ENCODE results near the gene MRPL16. TPM values are rescaled to one million over a fixed set of nuclear protein-coding genes. Genes with fewer than 3 reads are reported as not detected.

MRPL16 gene
- total and polyA plus RNA-seq, 5 donors: 53.7 to 150 (median 70.7) TPM

DNA sequence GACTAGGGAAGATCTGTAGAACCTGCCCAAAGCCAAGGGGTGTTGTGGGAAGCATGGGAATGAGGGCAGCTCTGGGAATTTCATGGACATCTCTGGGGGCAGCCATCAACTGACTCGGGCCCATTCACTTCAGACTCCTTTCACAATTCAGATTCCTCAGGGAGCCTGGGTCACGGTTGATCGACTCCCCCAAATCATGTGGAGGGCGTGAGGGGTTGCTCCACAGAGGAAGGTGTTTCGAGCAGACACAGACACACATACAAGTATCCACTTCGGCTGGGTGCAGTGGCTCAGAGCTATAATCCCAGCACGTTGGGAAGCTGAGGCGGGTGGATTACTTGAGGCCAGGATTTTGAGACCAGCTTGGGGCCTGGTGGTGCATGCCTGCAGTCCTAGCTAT lies 39.7 kb downstream of the MRPL16 start:
- ATAC-seq: no peak
- H3K27me3 ChIP-seq (ENCODE audit: control insufficient read depth, insufficient read depth): no peaks in the 10 kb centered on the region
- H3K27ac ChIP-seq (ENCODE audit: low read length): no peak overlapping the region
- no peak for DNase-seq
- H3K9me3 ChIP-seq (ENCODE audit: control insufficient read depth, low read length): no peaks in the 10 kb centered on the region
- peaks cover 25% of the 10 kb centered on the region for H3K4me1 ChIP-seq (ENCODE audit: control insufficient read depth, insufficient read depth, low read length)
- intact Hi-C loops (cut with DNase I): no loop called here
- H3K4me3 ChIP-seq (ENCODE audit: low read length): no peak overlapping the region
- 94% methylated on average over 8 of the region's 8 CpGs for WGBS

DNA sequence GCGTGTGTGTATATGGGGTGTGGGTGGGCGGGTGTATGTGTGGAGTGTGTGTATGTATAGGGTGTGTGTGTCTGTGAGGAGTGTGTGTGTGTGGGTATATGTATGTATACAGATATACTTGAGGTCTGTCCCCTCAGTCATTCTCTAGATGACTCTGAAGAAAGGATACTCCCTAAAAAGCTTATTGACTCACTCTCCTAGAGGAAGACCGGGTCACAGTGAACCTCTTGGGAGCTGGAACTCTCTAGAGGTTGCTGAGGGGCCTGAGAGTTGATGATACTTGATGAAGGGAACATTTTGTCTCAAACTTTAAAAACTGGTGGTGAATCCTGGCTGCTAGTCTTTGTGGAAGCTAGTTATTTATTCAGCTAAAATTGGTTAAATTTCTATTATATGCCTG lies 40.3 kb downstream of the MRPL16 start:
- 83% methylated on average over 3 of the region's 3 CpGs for WGBS
- Histone ChIP-seq H3K4me1 (ENCODE audit: control insufficient read depth, insufficient read depth, low read length) (peaks cover 26% of the 10 kb centered on the region), H3K4me3 (ENCODE audit: low read length) (no peak overlapping the region), H3K9me3 (ENCODE audit: control insufficient read depth, low read length) (no peaks in the 10 kb centered on the region), H3K27ac (ENCODE audit: low read length) (no peak overlapping the region), H3K27me3 (ENCODE audit: control insufficient read depth, insufficient read depth) (no peaks in the 10 kb centered on the region)
- ATAC-seq (peak in 1 of 2 donors; percentile 22), DNase-seq (no peak)
- intact Hi-C loops (cut with DNase I): no loop called here

DNA sequence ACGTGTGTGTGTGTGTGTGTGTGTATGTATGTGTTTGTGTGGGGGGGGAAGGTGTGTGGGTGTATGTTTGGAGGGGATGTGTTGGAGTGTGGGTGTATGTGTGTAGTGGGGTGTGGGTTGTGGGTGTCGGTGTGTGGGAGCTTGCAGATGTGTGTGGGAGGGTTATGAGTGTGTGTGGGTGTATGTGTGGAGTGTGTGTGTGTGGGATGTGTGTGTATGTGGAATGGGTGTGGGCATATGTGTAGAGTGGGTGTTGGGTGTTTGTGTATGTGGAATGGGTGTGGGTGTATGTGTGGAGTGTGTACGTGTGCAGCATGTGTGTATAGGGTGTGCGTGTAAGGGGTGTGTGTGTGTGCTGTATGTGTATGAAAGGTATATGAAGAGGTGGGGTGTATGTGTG lies 40.8 kb downstream of the MRPL16 start:
- intact Hi-C loops (cut with DNase I): no loop called here
- H3K27ac ChIP-seq (ENCODE audit: low read length): peak overlapping the region; percentile 21
- no peaks in the 10 kb centered on the region for H3K9me3 ChIP-seq (ENCODE audit: control insufficient read depth, low read length)
- peaks cover 29% of the 10 kb centered on the region for H3K4me1 ChIP-seq (ENCODE audit: control insufficient read depth, insufficient read depth, low read length)
- DNase-seq: no peak
- ATAC-seq: peak in 1 of 2 donors; percentile 8
- 91% methylated on average over 4 of the region's 4 CpGs for WGBS
- no peaks in the 10 kb centered on the region for H3K27me3 ChIP-seq (ENCODE audit: control insufficient read depth, insufficient read depth)
- H3K4me3 ChIP-seq (ENCODE audit: low read length): no peak overlapping the region

DNA sequence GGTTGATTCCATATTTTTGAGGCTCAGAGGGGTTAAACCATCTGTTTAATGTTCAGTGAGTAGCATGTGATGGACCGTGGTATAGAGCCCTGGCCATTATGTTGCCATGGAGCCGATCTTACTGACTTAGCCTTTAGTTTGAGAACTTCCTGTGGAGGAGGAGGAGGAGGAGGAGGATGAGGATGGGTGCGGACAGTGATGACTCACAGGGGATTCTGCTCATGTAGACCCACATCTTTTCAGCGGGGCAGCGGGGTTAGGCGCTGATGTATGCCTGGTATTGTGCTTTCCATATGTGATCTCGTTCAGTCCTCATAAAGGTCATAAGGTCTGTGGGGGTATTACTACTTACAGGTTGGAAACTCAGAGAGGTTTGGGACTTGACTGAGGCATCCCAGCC lies 41.5 kb downstream of the MRPL16 start:
- ATAC-seq: no peak
- Histone ChIP-seq H3K4me3 (ENCODE audit: low read length) (no peak overlapping the region), H3K27ac (ENCODE audit: low read length) (no peak overlapping the region), H3K4me1 (ENCODE audit: control insufficient read depth, insufficient read depth, low read length) (peaks cover 29% of the 10 kb centered on the region), H3K27me3 (ENCODE audit: control insufficient read depth, insufficient read depth) (no peaks in the 10 kb centered on the region), H3K9me3 (ENCODE audit: control insufficient read depth, low read length) (no peaks in the 10 kb centered on the region)
- intact Hi-C loops (cut with DNase I): no loop called here
- DNase-seq: no peak
- WGBS: 71% methylated on average over 7 of the region's 7 CpGs

DNA sequence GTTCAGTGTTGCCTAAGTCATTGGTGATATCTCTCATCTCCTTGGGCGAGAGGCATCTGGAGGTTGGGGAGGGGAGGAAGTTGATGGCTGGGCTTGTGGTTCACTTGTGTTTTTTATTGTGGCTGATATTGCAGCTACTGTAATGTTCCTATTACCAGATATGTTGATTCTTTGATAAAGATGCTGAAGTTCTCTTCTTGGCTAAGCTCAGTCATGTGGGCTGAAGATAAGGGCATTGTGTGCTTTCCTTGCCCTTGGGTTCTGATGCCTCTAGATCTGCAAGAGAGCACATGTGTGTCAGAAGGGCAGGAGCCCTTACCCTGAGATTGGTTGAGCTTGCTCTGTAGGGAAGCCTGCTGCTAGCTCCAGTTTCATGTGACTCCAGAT lies 43.4 kb downstream of the MRPL16 start:
- peaks cover 29% of the 10 kb centered on the region for H3K4me1 ChIP-seq (ENCODE audit: control insufficient read depth, insufficient read depth, low read length)
- intact Hi-C loops (cut with DNase I): no loop called here
- H3K27me3 ChIP-seq (ENCODE audit: control insufficient read depth, insufficient read depth): no peaks in the 10 kb centered on the region
- H3K9me3 ChIP-seq (ENCODE audit: control insufficient read depth, low read length): no peaks in the 10 kb centered on the region
- WGBS: 51% methylated on average over 1 of the region's 1 CpG
- H3K4me3 ChIP-seq (ENCODE audit: low read length): no peak overlapping the region
- ATAC-seq (no peak), DNase-seq (no peak)
- no peak overlapping the region for H3K27ac ChIP-seq (ENCODE audit: low read length)

DNA sequence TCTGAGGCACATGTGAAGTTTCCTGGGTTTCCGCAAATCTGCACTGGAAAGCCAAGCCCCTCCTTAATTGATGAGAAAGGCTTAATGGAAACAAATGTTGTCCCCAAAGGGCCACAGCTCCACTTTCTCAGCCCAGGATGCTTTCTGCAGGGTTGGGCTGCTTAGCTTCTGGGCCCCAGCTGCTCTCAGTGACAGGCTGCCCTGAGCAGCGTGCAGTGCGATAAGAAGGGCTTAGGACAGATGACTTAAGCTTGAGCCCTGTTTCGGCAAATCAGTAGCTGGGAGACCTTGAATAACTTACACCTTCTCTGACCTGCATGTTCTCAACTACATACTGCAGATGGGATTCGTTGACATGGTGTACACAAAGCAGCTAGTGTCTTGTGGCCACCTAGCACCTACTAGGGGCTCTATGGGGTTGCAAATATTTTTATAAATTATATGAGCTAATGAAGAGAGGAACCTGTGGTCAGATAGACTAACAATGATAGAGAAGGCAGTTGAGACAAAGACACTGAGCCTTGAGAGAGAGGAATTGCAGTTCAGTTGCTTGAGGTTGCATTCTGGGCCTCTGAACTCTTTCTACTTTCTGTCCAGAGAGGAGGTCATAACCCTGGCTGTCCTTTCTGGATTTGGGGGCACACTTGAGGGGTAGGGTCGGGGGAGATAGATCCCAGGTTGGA lies 43.9 kb downstream of the MRPL16 start:
- WGBS: 68% methylated on average over 6 of the region's 6 CpGs
- Histone ChIP-seq H3K27me3 (ENCODE audit: control insufficient read depth, insufficient read depth) (no peaks in the 10 kb centered on the region), H3K4me1 (ENCODE audit: control insufficient read depth, insufficient read depth, low read length) (peaks cover 25% of the 10 kb centered on the region), H3K9me3 (ENCODE audit: control insufficient read depth, low read length) (no peaks in the 10 kb centered on the region), H3K4me3 (ENCODE audit: low read length) (no peak overlapping the region), H3K27ac (ENCODE audit: low read length) (peak overlapping the region; percentile 7)
- ATAC-seq (peak; percentile 30 to 65), DNase-seq (no peak)
- intact Hi-C loops (cut with DNase I): no loop called here

DNA sequence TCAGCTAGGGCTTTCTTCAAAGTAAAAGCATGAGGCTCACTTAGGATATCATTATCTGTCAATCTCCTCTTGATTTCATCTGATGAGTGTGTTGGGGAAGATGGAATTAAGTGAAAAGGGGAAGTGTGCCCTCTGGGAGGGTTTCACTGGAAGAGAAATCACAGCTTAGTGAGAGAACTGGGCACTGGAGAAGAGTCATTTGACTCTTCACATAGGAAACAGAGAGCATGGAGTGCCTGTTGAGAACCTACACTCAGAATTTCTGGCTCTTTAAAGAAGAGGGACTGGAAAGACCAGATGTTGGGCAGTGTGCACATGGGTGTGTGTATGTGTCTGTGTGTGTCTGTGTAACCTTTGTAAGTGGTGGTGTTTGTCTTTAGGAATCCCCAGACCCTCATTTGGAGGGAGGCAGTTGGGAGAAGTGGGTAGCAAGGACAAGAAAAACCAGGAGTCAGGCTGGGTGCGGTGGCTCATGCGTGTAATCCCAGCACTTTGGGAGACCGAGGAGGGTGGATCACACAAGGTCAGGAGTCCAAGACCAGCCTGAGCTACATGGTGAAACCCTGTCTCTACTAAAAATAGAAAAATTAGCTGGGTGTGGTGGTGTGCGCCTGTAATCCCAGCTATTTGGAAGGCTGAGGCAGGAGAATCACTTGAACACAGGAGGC lies 45.4 kb downstream of the MRPL16 start:
- DNase-seq (no peak), ATAC-seq (no peak)
- Histone ChIP-seq H3K4me3 (ENCODE audit: low read length) (no peak overlapping the region), H3K27ac (ENCODE audit: low read length) (no peak overlapping the region), H3K27me3 (ENCODE audit: control insufficient read depth, insufficient read depth) (no peaks in the 10 kb centered on the region), H3K4me1 (ENCODE audit: control insufficient read depth, insufficient read depth, low read length) (peaks cover 19% of the 10 kb centered on the region), H3K9me3 (ENCODE audit: control insufficient read depth, low read length) (no peaks in the 10 kb centered on the region)
- intact Hi-C loops (cut with DNase I): no loop called here
- WGBS: 83% methylated on average over 4 of the region's 4 CpGs

DNA sequence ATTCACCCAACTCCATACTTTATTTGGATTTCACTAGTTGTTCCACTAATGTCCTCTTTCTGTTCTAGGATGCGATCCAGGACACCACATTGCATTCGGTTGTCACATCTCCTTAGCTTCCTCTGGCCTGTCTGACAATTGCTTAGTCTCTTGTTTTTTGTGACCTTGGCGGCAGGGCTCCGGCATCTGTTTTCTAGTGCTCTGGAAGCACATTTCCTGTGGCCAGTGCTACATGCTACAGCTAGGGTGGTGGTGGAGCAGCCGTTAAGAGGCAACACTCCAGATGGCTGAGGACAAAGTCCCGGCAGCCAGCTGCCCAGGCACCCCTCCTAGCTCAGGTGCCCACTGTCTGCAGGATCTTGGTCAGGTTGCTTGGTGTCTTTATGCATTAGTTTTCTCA lies 48.6 kb downstream of the MRPL16 start:
- peak overlapping the region; percentile 51 for H3K27ac ChIP-seq (ENCODE audit: low read length)

DNA sequence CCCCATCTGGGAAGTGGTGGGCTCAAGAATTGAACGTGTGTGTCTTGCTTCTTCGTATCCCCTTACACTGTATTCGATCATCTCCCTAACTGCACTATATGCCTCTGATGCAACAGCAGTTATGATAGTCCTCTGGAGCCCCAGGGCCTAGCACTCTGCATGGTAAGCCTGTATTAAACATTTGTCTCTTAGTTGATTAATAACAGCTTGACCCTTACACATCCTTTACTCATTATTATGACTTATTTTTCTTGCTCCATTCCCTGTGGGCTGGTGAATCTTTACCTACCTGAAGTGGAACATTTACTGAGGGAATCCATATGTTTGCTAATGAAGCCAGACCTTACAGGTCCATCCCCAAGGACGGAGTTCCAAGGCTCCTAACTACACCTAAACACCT lies 49.8 kb downstream of the MRPL16 start:
- WGBS: 90% methylated on average over 4 of the region's 4 CpGs
- no peak overlapping the region for H3K4me3 ChIP-seq (ENCODE audit: low read length)
- no peaks in the 10 kb centered on the region for H3K9me3 ChIP-seq (ENCODE audit: control insufficient read depth, low read length)
- intact Hi-C loops (cut with DNase I): no loop called here
- H3K27ac ChIP-seq (ENCODE audit: low read length): no peak overlapping the region
- ATAC-seq (no peak), DNase-seq (no peak)
- H3K4me1 ChIP-seq (ENCODE audit: control insufficient read depth, insufficient read depth, low read length): peaks cover 11% of the 10 kb centered on the region
- H3K27me3 ChIP-seq (ENCODE audit: control insufficient read depth, insufficient read depth): no peaks in the 10 kb centered on the region

More for the DNA sequence above, 48.6 kb downstream of the MRPL16 start:
- peaks cover 11% of the 10 kb centered on the region for H3K4me1 ChIP-seq (ENCODE audit: control insufficient read depth, insufficient read depth, low read length)
- DNase-seq (no peak), ATAC-seq (peak in 1 of 2 donors; percentile 69)
- H3K4me3 ChIP-seq (ENCODE audit: low read length): no peak overlapping the region
- no peaks in the 10 kb centered on the region for H3K9me3 ChIP-seq (ENCODE audit: control insufficient read depth, low read length)
- intact Hi-C loops (cut with DNase I): no loop called here
- H3K27me3 ChIP-seq (ENCODE audit: control insufficient read depth, insufficient read depth): no peaks in the 10 kb centered on the region
- WGBS: 60% methylated on average over 6 of the region's 6 CpGs

DNA sequence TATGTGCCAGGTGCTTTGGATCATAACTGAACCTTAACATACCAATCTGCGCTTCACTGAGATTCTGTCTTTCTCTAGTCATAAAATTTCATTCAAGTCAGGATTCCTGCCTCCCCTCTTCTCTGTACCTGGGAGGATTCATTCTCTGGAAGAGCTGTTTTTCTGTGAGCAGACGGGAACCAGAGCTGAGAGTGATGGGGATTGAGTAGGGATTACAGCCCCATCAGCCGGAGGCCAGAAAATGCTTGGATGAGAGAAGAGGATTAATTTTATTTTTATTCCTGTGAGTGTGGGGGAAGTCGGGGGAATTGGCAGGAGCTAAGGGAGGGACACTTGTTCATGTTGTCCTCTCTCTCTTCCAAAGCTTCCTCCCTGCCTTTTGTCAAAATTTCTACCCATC lies 50.7 kb downstream of the MRPL16 start:
- Histone ChIP-seq H3K4me3 (ENCODE audit: low read length) (no peak overlapping the region), H3K27ac (ENCODE audit: low read length) (no peak overlapping the region), H3K27me3 (ENCODE audit: control insufficient read depth, insufficient read depth) (no peaks in the 10 kb centered on the region), H3K4me1 (ENCODE audit: control insufficient read depth, insufficient read depth, low read length) (peaks cover 6% of the 10 kb centered on the region), H3K9me3 (ENCODE audit: control insufficient read depth, low read length) (no peaks in the 10 kb centered on the region)
- 66% methylated on average over 4 of the region's 4 CpGs for WGBS
- ATAC-seq: no peak
- DNase-seq: no peak
- intact Hi-C loops (cut with DNase I): no loop called here

DNA sequence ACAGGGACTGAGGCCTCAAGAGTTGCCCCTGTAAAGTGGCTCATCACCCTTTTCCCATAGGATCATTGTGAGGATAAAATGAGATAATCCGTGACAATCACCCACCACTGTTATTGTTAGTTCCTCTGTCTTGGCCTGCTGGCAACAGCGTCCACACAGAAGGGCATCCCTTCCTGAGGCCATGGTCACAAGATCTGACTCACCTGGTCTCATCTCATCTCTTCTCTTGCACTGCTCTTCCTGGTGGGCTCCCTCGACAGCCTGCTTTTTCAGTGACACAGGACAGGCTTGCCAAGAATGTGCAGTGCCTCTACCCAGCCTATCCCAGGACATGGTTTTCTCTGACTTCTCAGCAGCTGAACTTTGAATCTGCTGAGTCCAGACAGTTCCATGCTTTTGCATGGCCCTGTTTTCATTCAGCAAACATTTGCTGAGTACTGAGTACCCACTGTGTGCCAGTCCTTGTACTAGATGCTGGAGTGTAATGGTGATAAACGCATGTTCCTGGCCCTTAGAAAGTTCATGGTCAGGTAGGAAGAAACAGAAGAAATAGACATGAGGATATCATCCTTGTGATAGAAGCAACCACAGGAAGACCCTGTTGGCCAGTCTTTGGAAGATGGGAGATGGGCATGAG lies 52.1 kb downstream of the MRPL16 start:
- peaks cover 6% of the 10 kb centered on the region for H3K4me1 ChIP-seq (ENCODE audit: control insufficient read depth, insufficient read depth, low read length)
- no peak overlapping the region for H3K4me3 ChIP-seq (ENCODE audit: low read length)
- no peaks in the 10 kb centered on the region for H3K27me3 ChIP-seq (ENCODE audit: control insufficient read depth, insufficient read depth)
- ATAC-seq (no peak), DNase-seq (no peak)
- H3K9me3 ChIP-seq (ENCODE audit: control insufficient read depth, low read length): no peaks in the 10 kb centered on the region
- intact Hi-C loops (cut with DNase I): no loop called here
- WGBS: 77% methylated on average over 4 of the region's 4 CpGs
- H3K27ac ChIP-seq (ENCODE audit: low read length): no peak overlapping the region

Measured in right cardiac atrium (tissue), 5 donors.